Heart left ventricle (tissue), 16 donors: ENCODE data around the gene PRM2. TPM values are rescaled to one million over a fixed set of nuclear protein-coding genes. Genes with fewer than 3 reads are reported as not detected.
A peak's percentile ranks its signal among the peaks of the same experiment; 100 is the strongest.

ENCODE experiments used
- ATAC-seq, 4 donors: fragments of 200-7000 bp; cut with Tn5 transposase; one replicate each; pipeline ENCODE4 v1.9.1; 2020 to 2022; ENCODE audit warnings: moderate library complexity in 4 of 4, mild to moderate bottlenecking in 3 of 4, moderate number of reproducible peaks in 1 of 4
- DNase-seq, 5 donors: peaks; one replicate each; pipeline ENCODE4 v3.0.0-alpha.2; 2020
- H3K27ac ChIP-seq, 12 donors: fragments of 200-600 bp; sonication (generic) in 4 of 12; one replicate each; pipeline versions ENCODE4 v1.5.0 to v1.8.0; 2016 to 2022; ENCODE audit warnings: mild to moderate bottlenecking in 2 of 12
- H3K27me3 ChIP-seq, 9 donors: fragments of 200-600 bp; sonication (generic) in 2 of 9; one replicate each; pipeline versions ENCODE4 v1.5.1 to v1.8.0; 2016 to 2022; ENCODE audit warnings: mild to moderate bottlenecking in 3 of 9
- H3K36me3 ChIP-seq, 9 donors: fragments of 200-600 bp; sonication (generic) in 2 of 9; one replicate each; pipeline versions ENCODE4 v1.5.0 to v1.8.0; 2018 to 2022; ENCODE audit warnings: mild to moderate bottlenecking in 2 of 9
- H3K4me1 ChIP-seq, 12 donors: fragments of 200-600 bp; sonication (generic) in 4 of 12; one replicate each; pipeline versions ENCODE4 v1.5.0 to v1.8.0; 2016 to 2022; ENCODE audit warnings: mild to moderate bottlenecking in 3 of 12
- H3K4me3 ChIP-seq, 12 donors: fragments of 200-600 bp; sonication (generic) in 4 of 12; one replicate each; pipeline versions ENCODE4 v1.5.0 to v1.8.0; 2017 to 2022; ENCODE audit warnings: mild to moderate bottlenecking in 9 of 12, moderate library complexity in 4 of 12
- H3K9me3 ChIP-seq, 12 donors: fragments of 200-600 bp; sonication (generic) in 4 of 12; one replicate each; pipeline versions ENCODE4 v1.5.0 to v1.8.0; 2016 to 2022; ENCODE audit warnings: mild to moderate bottlenecking in 1 of 12
- POLR2A ChIP-seq, 2 donors: fragments of 450-650 bp; IDR thresholded peaks; one replicate each; pipeline ENCODE4 v1.6.1; 2017; ENCODE audit warnings: antibody characterized with exemption in 2 of 2, mild to moderate bottlenecking in 2 of 2, moderate library complexity in 2 of 2
- WGBS, 4 donors: extraction: QIAGEN DNeasy Blood & Tissue Kit in 2 of 4; methylation state at CpG; one replicate each; pipeline versions ENCODE4 v1.1.5 to v1.1.7; 2013 to 2018; 5-methylcytosine and 5-hydroxymethylcytosine counted together
- intact Hi-C, 10 donors: fragments of 100-400 bp; cut with DNase I; formaldehyde crosslinking; loops; one replicate each; pipeline versions ENCODE4 v1.11.1 to v1.14.2; 2022
- polyA plus RNA-seq, 2 donors: library from polyadenylated mRNA; stranded (reverse); fragments of 200-250 nt; gene quantifications; one replicate each; pipeline ENCODE4 v1.2.3, GENCODE V29; 2013
- total RNA-seq, 9 donors: library from RNA; depleted of rRNA in 2 of 9; stranded (reverse); fragments of >200 nt in 2 of 9; fragmentation: NEBNext Ultra II Directional in 3 of 9; extraction: Animal tissue kit (Norgen Biotek cat#: 25700) in 3 of 9; gene quantifications; one replicate each; pipeline versions ENCODE4 v1.1.0 to v1.2.4, GENCODE V29; 2016 to 2023
- TF ChIP-seq, protein P1 (sequence below), 12 donors: fragments of 200-600 bp; sonication (generic) in 4 of 12; IDR thresholded peaks; one replicate each; pipeline versions ENCODE4 v1.5.0 to v1.8.0; 2018 to 2022; ENCODE audit warnings: antibody characterized with exemption in 12 of 12, mild to moderate bottlenecking in 5 of 12
- donor health status: ischemic (EF 13 %, LVEDD 7.1; RV severe dilation, severe dysfunction).
- donor health status: healthy with polysubstance abuse.
- donor health status: DM: no; HTN: yes; CAD: no.
- donor health status: DM: no; HTN: no; CAD: no.
- donor health status: ischemic (EF 25% LVEDD 6.9; RV normal size, moderate dysfunction).
- donor health status: ischemic (EF 25% LVEDD 5.7; RV mildly dilated, moderate dysfunction).
- donor health status: healthy.
- donor health status: DM: yes; HTN: yes; CAD: no.
- donor health status: ischemic (EF 35%, LVEDD 5.7; RV mildly dilated, moderate dysfunction).
- donor health status: nonischemic (EF 11% LVEDD 7.7; RV severe dilation, severe dysfunction).
- donor health status: DM: yes; HTN: yes; CAD: no.
- donor health status: PGD.
- donor health status: ischemic (EF 29% LVEDD 5.4; RV normal size, mild dysfunction).
- donor health status: nonischemic (EF 23%, LVEDD 6.1; RV moderate dilation, normal function).

Gene PRM2
- total and polyA plus RNA-seq, 11 donors: not detected

DNA sequence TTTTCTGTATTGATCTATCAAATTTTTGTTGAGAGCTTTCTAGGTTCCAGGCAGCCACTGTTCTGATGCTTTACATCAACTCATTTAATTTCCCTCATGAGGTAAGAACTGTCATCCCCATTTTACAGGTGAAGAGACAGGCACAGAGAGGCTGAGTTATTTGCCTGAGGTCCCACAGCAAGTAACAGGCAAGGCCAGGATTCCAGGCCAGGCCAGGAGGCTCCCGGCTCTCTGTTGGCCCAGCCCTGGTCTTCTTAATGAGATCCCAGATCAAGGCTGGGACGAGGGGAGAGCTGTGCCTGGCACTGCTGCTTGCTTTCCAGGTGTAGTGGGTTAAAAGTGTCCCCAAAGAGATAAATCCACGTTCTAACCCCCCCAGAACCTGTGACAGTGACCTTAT, 46.5 kb upstream of the PRM2 start:
- 79 to 92% (median 82%) methylated on average over 3 of the region's 3 CpGs for WGBS, 4 donors
- no peak overlapping the region for H3K27ac ChIP-seq
- H3K9me3 ChIP-seq: no peaks in the 10 kb centered on the region
- no peak for TF ChIP-seq POLR2A (IDR thresholded peaks at IDR 0.05)
- TF ChIP-seq, protein P1, sequence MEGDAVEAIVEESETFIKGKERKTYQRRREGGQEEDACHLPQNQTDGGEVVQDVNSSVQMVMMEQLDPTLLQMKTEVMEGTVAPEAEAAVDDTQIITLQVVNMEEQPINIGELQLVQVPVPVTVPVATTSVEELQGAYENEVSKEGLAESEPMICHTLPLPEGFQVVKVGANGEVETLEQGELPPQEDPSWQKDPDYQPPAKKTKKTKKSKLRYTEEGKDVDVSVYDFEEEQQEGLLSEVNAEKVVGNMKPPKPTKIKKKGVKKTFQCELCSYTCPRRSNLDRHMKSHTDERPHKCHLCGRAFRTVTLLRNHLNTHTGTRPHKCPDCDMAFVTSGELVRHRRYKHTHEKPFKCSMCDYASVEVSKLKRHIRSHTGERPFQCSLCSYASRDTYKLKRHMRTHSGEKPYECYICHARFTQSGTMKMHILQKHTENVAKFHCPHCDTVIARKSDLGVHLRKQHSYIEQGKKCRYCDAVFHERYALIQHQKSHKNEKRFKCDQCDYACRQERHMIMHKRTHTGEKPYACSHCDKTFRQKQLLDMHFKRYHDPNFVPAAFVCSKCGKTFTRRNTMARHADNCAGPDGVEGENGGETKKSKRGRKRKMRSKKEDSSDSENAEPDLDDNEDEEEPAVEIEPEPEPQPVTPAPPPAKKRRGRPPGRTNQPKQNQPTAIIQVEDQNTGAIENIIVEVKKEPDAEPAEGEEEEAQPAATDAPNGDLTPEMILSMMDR (IDR thresholded peaks at IDR 0.05): no peak
- intact Hi-C loops: no loop called here
- no peak for ATAC-seq
- no peak for DNase-seq
- H3K27me3 ChIP-seq: no peaks in the 10 kb centered on the region
- no peaks in the 10 kb centered on the region for H3K36me3 ChIP-seq
- peaks cover 0 to 29% (median under 1%) of the 10 kb centered on the region in 12 donors for H3K4me1 ChIP-seq
- H3K4me3 ChIP-seq: no peak overlapping the region

DNA sequence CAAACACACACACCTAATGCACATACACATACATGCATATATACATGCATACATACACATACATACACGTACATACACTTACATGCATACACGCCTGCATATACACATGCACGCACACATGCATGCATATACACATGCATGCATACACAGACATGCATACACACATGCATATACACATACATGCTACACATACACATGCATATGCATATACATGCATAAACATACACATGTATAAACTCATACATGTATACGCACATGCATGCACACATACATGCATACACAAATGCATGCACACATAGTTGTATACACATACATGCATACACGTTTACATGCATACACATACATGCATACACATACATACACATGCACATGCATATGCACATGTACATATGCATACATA, 45.4 kb upstream of the PRM2 start:
- intact Hi-C loops: no loop called here
- WGBS, 4 donors: 68 to 92% (median 79%) methylated on average over 5 of the region's 5 CpGs
- ATAC-seq (no peak), DNase-seq (no peak)
- Histone ChIP-seq H3K9me3 (no peaks in the 10 kb centered on the region), H3K27me3 (no peaks in the 10 kb centered on the region), H3K4me1 (peaks cover 0 to 18% (median 0%) of the 10 kb centered on the region in 12 donors), H3K4me3 (no peak overlapping the region), H3K36me3 (no peaks in the 10 kb centered on the region), H3K27ac (no peak overlapping the region)
- TF ChIP-seq, protein P1 (IDR thresholded peaks at IDR 0.05): no peak
- no peak for TF ChIP-seq POLR2A (IDR thresholded peaks at IDR 0.05)

DNA sequence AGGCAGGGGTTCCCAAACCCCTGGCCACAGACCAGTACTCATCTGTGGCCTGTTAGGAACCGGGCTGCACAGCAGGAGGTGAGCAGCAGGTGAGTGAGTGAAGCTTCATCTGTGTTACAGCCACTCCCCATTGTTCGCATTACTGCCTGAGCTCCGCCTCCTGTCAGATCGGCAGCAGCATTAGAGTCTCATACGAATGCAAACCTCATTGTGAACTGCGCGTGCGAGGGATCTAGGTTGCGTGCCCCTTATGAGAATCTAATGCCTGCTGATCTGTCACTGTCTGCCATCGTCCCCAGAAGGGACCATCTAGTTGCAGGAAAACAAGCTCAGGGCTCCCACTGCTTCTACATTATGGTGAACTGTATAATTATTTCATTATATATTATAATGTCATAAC, 43.9 kb upstream of the PRM2 start:
- H3K36me3 ChIP-seq: no peaks in the 10 kb centered on the region
- no peaks in the 10 kb centered on the region for H3K9me3 ChIP-seq
- DNase-seq (no peak), ATAC-seq (no peak)
- WGBS, 4 donors: 73 to 91% (median 85%) methylated on average over 8 to 10 of the region's 10 CpGs
- TF ChIP-seq POLR2A (IDR thresholded peaks at IDR 0.05): no peak
- TF ChIP-seq, protein P1 (IDR thresholded peaks at IDR 0.05): no peak
- H3K4me1 ChIP-seq: peaks cover 0 to 6% (median 0%) of the 10 kb centered on the region in 12 donors
- H3K27ac ChIP-seq: no peak overlapping the region
- intact Hi-C loops: no loop called here
- H3K4me3 ChIP-seq: no peak overlapping the region
- no peaks in the 10 kb centered on the region for H3K27me3 ChIP-seq

DNA sequence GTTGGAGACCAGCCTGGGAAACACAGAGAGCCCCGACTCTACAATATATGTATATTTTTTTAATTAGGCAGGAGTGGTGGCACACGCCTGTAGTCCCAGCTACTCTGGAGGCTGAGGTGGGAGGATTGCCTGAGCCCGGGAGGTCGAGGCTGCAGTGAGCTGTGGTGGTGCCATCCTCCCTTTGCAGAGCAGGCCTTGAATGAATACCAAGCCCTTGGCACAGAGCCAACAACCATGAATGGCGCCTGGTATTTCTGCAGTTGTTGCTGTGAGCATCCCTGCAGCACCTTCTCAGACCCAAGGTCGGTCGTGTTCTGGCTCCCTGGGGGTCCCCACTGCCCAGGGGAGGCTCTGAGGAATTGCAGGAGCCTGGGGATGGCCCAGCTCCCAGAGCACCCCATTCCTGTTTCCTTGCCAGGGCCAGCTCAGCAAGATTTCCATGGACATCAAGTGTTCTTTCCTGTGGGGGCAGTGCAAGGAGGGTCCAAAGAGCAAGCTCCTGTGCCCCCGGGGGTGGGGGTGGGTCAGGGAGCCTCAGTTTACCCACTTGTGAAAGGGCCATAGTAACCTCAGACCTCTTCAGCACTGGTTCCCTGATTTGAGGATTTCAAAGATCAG, 43.4 kb upstream of the PRM2 start:
- Histone ChIP-seq H3K27ac (no peak overlapping the region), H3K36me3 (no peaks in the 10 kb centered on the region), H3K4me1 (peaks cover 0 to 3% (median 0%) of the 10 kb centered on the region in 12 donors), H3K27me3 (no peaks in the 10 kb centered on the region), H3K9me3 (no peaks in the 10 kb centered on the region), H3K4me3 (no peak overlapping the region)
- DNase-seq (peak in 1 of 5 donors; percentile 44), ATAC-seq (no peak)
- intact Hi-C loops: no loop called here
- 43 to 60% (median 59%) methylated on average over 8 of the region's 8 CpGs for WGBS, 4 donors
- no peak for TF ChIP-seq POLR2A (IDR thresholded peaks at IDR 0.05)
- TF ChIP-seq, protein P1 (IDR thresholded peaks at IDR 0.05): no peak
